Subcutaneous adipose tissue (tissue), 4 donors: ENCODE results near the gene FBLIM1. TPM values are rescaled to one million over a fixed set of nuclear protein-coding genes. Genes with fewer than 3 reads are reported as not detected.

Source experiments
- CTCF ChIP-seq: fragments of 450-650 bp; IDR thresholded peaks from one replicate; pipeline ENCODE4 v1.5.1; 2016; ENCODE audit warnings: low read depth, mild to moderate bottlenecking, control low read depth, antibody characterized with exemption, moderate library complexity
- total RNA-seq, 4 donors: library from RNA; depleted of rRNA; stranded (reverse); fragments of >200 nt; gene quantifications; one replicate each; pipeline ENCODE4 v1.1.0, GENCODE V29; 2016

The FBLIM1 gene
- total RNA-seq, 4 donors from 2014 or later, result 5.1 to 21.9 (median 14.9) TPM

- no peak for TF ChIP-seq CTCF
These were observed 2.2 kb upstream of the FBLIM1 start for GRCh38 chr1:15756143-15757015.

- TF ChIP-seq CTCF, result no peak
These were observed 1.5 kb upstream of the FBLIM1 start for GRCh38 chr1:15757016-15757543.

- no peak for TF ChIP-seq CTCF
These were observed 836 bp upstream of the FBLIM1 start for GRCh38 chr1:15757575-15758342.

GRCh38 chr1:15758953-15759661 lies 512 bp downstream of the FBLIM1 start:
- no peak for TF ChIP-seq CTCF

- TF ChIP-seq CTCF, result no peak
These were observed 2.1 kb downstream of the FBLIM1 start for GRCh38 chr1:15760520-15761211.

GRCh38 chr1:15761366-15762128 lies 3.0 kb downstream of the FBLIM1 start:
- no peak for TF ChIP-seq CTCF
